SK-N-SH treated with all-trans-retinoic acid at 6 μM for 48 hours (cell line): ENCODE data around the gene COL17A1.

Experiments used
- BACH2 ChIP-seq: fragments of 250-450 bp; sonication (Bioruptor Pico); IDR thresholded peaks from 2 replicates; pipeline ENCODE4 v1.9.0; 2021; ENCODE audit warnings: mild to moderate bottlenecking, borderline replicate concordance
- CREB5 ChIP-seq: fragments of 250-450 bp; sonication (Bioruptor Pico); IDR thresholded peaks from 2 replicates; pipeline ENCODE4 v1.5.1; 2020; ENCODE audit warnings: low read depth, mild to moderate bottlenecking, moderate library complexity
- CSDC2 ChIP-seq: fragments of 250-450 bp; sonication (Bioruptor Pico); IDR thresholded peaks from 2 replicates; pipeline ENCODE4 v1.5.0; 2020; ENCODE audit warnings: mild to moderate bottlenecking, moderate library complexity
- RARB ChIP-seq: fragments of 250-450 bp; sonication (Bioruptor Pico); IDR thresholded peaks from 2 replicates; pipeline ENCODE4 v1.8.0; 2021; ENCODE audit warnings: mild to moderate bottlenecking, moderate library complexity
- TSHZ2 ChIP-seq: fragments of 250-450 bp; sonication (Bioruptor Pico); IDR thresholded peaks from 2 replicates; pipeline ENCODE4 v1.5.0; 2020; ENCODE audit warnings: mild to moderate bottlenecking, moderate library complexity
- TF ChIP-seq, protein P1 (sequence below): fragments of 250-450 bp; sonication (Bioruptor Pico); IDR thresholded peaks from 2 replicates; pipeline ENCODE4 v1.8.0; 2020; ENCODE audit warnings: mild to moderate bottlenecking, moderate library complexity, borderline replicate concordance

GRCh38 chr10:104036069-104036384, 49.7 kb downstream of the COL17A1 start:
- TF ChIP-seq CREB5 (no peak), RARB (CRISPR knock-in tag) (no peak), BACH2 (no peak), CSDC2 (CRISPR knock-in tag) (no peak), TSHZ2 (CRISPR knock-in tag) (no peak)
- TF ChIP-seq, protein P1, sequence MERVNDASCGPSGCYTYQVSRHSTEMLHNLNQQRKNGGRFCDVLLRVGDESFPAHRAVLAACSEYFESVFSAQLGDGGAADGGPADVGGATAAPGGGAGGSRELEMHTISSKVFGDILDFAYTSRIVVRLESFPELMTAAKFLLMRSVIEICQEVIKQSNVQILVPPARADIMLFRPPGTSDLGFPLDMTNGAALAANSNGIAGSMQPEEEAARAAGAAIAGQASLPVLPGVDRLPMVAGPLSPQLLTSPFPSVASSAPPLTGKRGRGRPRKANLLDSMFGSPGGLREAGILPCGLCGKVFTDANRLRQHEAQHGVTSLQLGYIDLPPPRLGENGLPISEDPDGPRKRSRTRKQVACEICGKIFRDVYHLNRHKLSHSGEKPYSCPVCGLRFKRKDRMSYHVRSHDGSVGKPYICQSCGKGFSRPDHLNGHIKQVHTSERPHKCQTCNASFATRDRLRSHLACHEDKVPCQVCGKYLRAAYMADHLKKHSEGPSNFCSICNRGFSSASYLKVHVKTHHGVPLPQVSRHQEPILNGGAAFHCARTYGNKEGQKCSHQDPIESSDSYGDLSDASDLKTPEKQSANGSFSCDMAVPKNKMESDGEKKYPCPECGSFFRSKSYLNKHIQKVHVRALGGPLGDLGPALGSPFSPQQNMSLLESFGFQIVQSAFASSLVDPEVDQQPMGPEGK (CRISPR knock-in tag): no peak
